GM18867 (cell line): ENCODE measurements around the gene RERE.
A peak's percentile ranks its signal among the peaks of the same experiment; 100 is the strongest.

Source experiments
- ATAC-seq: cut with Tn5 transposase; IDR thresholded peaks from one replicate; pipeline ENCODE4 v1.9.1; 2021; ENCODE audit warnings: mild to moderate bottlenecking, moderate library complexity; ENCODE audit not compliant: unreplicated experiment

Gene RERE

GRCh38 chr1:8418301-8418700, 399.1 kb downstream of the RERE start:
- no peak for ATAC-seq

- ATAC-seq: no peak
These were observed 399.8 kb downstream of the RERE start for GRCh38 chr1:8417625-8418024.

- ATAC-seq: no peak
These were observed 400.6 kb downstream of the RERE start for GRCh38 chr1:8416881-8417280.

GRCh38 chr1:8415526-8416278, 401.7 kb downstream of the RERE start:
- no peak for ATAC-seq

GRCh38 chr1:8412183-8412831, 405.1 kb downstream of the RERE start:
- ATAC-seq: no peak

- ATAC-seq: no peak
These were observed 405.6 kb downstream of the RERE start for GRCh38 chr1:8411803-8412182.

- ATAC-seq: no peak
These were observed 406.6 kb downstream of the RERE start for GRCh38 chr1:8410791-8411190.

GRCh38 chr1:8409606-8410005, 407.8 kb downstream of the RERE start:
- no peak for ATAC-seq

- ATAC-seq: no peak
These were observed 408.3 kb downstream of the RERE start for GRCh38 chr1:8409106-8409505.

- no peak for ATAC-seq
These were observed 409.1 kb downstream of the RERE start for GRCh38 chr1:8408151-8408839.

- ATAC-seq: no peak
These were observed 409.8 kb downstream of the RERE start for GRCh38 chr1:8407652-8408051.

GRCh38 chr1:8406960-8407359, 410.5 kb downstream of the RERE start:
- no peak for ATAC-seq

- no peak for ATAC-seq
These were observed 411.4 kb downstream of the RERE start for GRCh38 chr1:8406011-8406410.

GRCh38 chr1:8404460-8405370, 412.7 kb downstream of the RERE start:
- no peak for ATAC-seq

- ATAC-seq: no peak
These were observed 415.2 kb downstream of the RERE start for GRCh38 chr1:8402109-8402710.

- no peak for ATAC-seq
These were observed 418.8 kb downstream of the RERE start for GRCh38 chr1:8398677-8399076.

- no peak for ATAC-seq
These were observed 419.4 kb downstream of the RERE start for GRCh38 chr1:8398086-8398485.

GRCh38 chr1:8397511-8397910, 419.9 kb downstream of the RERE start:
- peak; percentile 41 for ATAC-seq

- ATAC-seq: peak; percentile 61
These were observed 420.5 kb downstream of the RERE start for GRCh38 chr1:8396786-8397406.
